ENCODE results near the gene CUL7.

Gene CUL7

GRCh38 chr6:43077333-43077809, 23.7 kb upstream of the CUL7 start:
- no peak for DNase-seq (ENCODE audit: low read depth)

- no peak for DNase-seq (ENCODE audit: low read depth)
These were observed 23.0 kb upstream of the CUL7 start for GRCh38 chr6:43076464-43077332.

GRCh38 chr6:43075670-43076463, 22.2 kb upstream of the CUL7 start, which contains the start of gene PTK7:
Gene PTK7 (plus strand): TSS chr6:43076314. CDS start chr6:43076489, 175 bp downstream.
- DNase-seq (ENCODE audit: low read depth): no peak

DNA sequence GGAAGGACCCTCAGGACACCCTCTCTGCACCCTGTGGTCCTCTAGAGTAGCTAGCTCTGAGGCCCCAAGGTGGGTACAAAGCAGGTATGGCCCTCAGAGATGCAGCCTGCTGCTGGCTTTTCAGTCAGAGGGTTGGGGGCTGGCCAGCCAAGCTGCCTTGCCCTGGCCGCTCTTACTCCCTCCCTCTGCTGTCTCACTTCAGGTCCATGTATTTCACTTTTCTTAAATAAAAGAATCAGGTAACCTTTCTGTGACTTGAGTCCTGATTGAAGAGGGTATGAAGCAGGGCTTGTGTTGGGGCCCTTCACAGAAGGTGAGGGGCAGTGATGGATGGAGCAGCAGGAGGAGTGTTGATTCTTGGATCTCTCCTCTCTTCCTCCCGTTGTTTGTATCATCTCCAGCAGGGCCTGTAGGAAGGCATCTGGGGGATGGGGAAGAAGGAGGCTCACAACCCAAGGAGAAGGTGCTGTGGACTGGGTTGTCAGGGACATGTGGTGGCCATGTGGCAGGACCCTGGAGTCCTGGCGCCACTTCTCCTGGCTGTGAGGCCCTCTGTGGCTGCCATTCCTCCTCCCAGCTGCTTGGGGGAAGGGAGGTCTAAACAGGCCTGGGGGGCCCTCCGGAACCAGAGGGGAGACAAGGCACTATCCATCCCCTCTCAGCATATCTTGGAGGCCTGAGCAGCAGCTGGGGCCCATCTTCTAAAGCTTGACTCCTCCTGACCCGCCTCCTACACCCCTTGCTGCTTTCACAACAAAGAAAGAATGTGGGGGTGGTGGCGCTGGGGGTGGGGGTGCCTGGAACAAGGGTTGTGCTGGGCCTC, 21.4 kb upstream of the CUL7 start:
- DNase-seq (ENCODE audit: low read depth): peak; percentile 35

DNA sequence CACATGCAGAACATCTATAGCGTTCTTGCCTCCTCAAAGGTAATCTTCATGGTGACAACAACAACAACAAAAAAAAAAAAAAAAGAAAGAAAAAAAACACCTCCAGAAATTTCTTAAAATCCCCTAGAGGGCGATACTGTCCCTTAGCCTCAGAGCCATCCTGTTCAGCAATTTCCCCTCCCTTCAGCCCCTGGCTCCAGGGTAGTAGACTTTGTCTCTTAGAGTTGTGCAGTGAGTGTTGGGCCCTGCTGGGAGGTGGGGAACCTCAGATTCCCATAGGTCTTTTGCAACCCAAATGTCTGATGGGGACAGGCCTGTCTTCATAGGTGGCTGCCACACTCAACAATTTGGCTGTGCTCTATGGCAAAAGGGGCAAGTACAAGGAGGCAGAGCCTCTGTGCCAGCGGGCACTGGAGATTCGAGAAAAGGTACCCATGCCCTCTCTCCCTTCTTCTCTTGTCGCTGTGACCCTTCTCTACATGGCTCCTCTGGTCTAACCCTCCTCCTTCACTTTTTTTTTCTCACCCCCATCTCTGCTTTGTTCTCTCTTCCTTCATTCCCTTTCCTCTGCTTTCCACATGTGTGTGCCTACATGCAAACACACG, 16.5 kb upstream of the CUL7 start:
- peak; percentile 73 for DNase-seq (ENCODE audit: low read depth)

- no peak for DNase-seq (ENCODE audit: low read depth)
These were observed 9.2 kb upstream of the CUL7 start for GRCh38 chr6:43062818-43063217.

DNA sequence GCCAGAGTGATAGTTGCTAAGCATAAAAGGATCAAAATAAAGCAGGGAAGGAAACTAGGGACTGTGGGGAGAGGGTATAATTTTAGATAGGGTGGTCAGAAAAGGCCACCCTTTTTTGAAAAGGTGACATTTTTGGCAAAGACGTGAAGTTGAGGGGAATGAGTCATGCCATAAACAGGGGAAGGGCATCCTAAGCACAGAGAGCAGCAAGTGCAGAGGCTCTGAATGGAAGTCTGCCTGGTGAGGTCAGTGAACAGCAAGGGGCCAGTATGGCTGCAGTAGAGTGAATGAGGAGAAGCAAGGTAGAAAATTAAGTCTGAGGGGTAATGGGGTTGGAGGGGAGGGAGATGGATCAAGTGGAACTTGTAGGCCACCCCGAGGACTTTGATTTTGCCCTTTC, 8.2 kb upstream of the CUL7 start:
- DNase-seq (ENCODE audit: low read depth): no peak

DNA sequence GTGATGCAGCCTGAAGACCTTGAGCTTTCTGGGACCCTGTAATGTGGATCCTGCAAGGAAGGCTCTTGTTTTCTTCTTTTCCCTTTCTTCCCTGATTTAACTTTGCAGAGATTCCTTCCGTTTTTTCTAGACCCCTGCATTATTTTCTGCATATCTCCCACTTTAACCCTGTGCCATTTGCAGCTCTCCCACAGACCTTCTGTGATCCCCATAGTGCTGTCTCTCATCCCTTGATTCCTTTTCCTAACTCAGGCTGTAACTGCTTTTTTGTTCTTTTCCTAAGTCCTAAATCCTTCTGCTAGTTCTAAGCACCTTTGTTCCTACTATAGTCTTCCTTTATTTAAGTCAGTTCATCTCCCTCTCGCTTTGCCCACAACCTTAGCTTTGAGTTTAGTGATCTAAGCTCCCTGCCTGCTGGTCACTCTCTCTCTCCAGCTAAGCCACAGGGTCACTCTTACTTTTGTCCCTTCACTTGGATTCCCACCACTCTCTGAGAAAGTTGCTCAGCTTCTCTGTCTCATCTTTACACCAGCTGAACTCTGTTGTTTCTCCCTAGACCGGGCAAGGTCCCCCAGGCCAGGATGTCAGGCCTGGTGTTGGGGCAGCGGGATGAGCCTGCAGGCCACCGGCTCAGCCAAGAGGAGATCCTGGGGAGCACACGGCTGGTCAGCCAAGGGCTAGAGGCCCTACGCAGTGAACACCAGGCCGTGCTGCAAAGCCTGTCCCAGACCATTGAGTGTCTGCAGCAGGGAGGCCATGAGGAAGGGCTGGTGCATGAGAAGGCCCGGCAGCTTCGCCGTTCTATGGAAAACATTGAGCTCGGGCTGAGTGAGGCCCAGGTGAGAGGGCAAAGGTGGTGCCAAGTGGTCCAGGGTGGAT, 7.3 kb upstream of the CUL7 start:
- no peak for DNase-seq (ENCODE audit: low read depth)

DNA sequence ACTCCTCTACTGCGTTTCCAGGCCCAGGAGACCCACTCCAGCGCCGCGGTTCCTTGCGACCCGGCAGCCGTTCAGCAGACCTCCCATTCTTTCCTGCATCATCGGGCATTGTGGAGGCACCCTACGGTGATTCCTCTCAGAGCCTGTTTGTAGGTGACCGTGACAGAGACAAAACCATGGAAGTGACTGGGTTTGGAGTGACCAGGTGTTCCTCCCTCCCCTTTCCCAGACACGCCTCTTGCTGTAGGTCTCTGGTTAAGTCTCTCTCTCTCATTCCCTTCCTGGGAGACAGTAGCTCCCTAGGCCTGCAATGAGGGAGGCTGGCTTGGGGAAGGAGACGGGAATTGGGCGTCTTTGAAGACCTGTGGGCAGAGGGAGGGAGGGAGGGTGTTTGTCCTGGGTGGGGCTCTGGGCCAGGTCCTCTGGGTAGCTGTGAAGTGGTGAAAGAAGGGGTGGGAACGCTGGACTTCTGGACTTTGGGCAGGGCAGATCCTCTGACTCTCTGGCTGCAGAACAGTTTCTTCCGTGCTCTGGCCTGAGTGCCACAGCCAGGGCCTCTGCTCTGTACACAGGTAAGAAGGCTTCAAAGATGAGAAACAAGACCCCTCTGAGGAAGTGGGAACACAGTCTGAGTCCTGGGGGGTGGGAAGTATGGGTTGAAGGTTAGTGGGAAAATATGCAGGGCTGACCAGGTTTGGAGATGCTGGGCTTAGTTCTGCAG, 6.5 kb upstream of the CUL7 start:
- no peak for DNase-seq (ENCODE audit: low read depth)

- DNase-seq (ENCODE audit: low read depth): peak; percentile 96
These were observed 5.8 kb upstream of the CUL7 start, which contains the start of the genes KLC4 and MRPL2 for GRCh38 chr6:43059168-43060033. Gene KLC4 (plus strand): TSS chr6:43059631. CDS start chr6:43061336, 1,705 bp downstream. Gene MRPL2 (minus strand): TSS chr6:43059434. CDS start chr6:43059381, 53 bp downstream.

- DNase-seq (ENCODE audit: low read depth): no peak
These were observed 4.9 kb upstream of the CUL7 start for GRCh38 chr6:43058531-43058930.

- DNase-seq (ENCODE audit: low read depth): no peak
These were observed 2.3 kb upstream of the CUL7 start for GRCh38 chr6:43055966-43056365.

- no peak for DNase-seq (ENCODE audit: low read depth)
These were observed 724 bp upstream of the CUL7 start for GRCh38 chr6:43054206-43054943.

- DNase-seq (ENCODE audit: low read depth): no peak
These were observed 658 bp downstream of the CUL7 start for GRCh38 chr6:43052842-43053544.

DNA sequence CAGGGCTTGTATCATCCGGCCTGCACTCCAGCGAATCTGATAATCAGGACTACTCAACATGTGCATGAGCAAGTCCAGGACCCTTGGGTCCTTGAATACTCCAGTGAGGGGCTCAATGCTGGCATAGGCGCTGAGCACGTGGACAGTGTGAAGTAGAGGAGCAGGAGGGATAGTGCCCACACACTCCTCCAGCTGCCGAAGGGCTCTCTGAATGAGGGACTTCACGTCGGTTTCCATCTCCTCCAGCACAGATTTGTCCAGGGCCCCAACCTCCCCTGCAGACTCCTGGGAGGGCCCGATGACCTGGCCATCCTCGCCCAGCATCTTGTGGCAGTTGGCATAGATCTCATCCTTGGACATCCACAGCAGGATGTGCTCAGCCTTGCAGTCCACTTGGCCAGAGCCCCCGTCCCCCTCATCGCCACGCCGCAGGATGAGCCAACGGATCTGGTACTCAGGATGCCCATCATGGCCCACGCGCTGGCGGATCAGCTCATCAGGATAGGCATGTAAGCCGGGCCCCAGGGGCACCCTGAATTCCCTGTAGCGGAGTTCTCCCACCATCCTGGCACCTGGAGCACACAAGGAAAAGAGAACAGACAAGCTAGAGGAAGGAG, 1.3 kb downstream of the CUL7 start:
- DNase-seq (ENCODE audit: low read depth): no peak

GRCh38 chr6:43050981-43051380, 2.7 kb downstream of the CUL7 start:
- DNase-seq (ENCODE audit: low read depth): no peak

DNA sequence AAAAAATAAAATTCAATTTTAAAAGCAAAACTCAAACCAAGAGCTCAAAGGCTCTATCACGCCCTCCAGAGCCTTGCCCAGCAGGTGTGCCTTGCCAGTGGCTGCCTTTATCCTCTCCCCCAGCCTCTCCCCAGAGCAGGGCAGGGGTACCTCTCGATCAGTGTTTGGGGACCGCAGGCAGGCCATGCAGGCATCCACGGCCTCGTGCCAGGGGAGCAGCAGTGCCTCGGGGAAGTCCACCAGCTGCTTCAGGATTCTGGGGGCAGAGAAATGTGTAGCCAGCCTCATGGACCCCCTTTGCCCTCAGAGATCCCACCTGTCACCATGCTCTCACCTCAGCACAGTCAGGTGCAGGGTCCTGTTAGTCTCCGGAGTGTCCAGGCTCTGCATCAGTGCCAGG, 5.7 kb downstream of the CUL7 start:
- DNase-seq (ENCODE audit: low read depth): no peak

All from fibroblast of the conjunctiva (primary cell).